HFF-Myc (cell line): ENCODE measurements around the gene MAPKBP1.

ENCODE experiments used
- DNase-seq: peaks from one replicate; pipeline ENCODE4 v3.0.0-alpha.2; 2011; ENCODE audit warnings: low read depth; ENCODE audit errors: extremely low read depth
- H3K4me3 ChIP-seq: replicated peaks from 2 replicates; pipeline ENCODE4 v1.5.1; 2011; ENCODE audit warnings: low read depth, mild to moderate bottlenecking, control low read depth, low read length
- TF ChIP-seq, protein P1 (sequence below): IDR thresholded peaks from 2 replicates; pipeline ENCODE4 v1.5.1; 2012; ENCODE audit warnings: mild to moderate bottlenecking, low read depth, low read length, control low read depth; ENCODE audit errors: missing control alignments

Gene MAPKBP1

DNA sequence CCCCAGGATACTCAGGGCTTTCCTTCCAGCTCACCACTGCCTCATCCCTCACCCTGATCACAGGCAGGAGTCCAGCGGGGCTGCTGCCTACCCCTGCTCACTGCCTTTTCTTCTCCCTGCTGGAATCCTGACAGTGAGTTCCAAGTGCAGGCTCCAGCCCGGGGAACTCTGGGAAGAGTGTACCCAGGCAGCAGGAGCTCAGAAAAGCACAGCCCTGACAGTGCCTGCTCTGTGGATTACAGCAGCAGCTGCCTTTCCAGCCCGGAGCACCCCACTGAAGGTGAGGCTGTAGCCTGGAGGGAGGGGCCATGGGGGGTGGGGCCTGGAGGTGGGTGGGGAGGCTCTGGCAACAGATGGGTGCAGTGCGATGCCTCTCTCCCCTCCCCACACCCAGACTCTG lies 47.5 kb downstream of the MAPKBP1 start:
- no peak overlapping the region for H3K4me3 ChIP-seq
- TF ChIP-seq, protein P1, sequence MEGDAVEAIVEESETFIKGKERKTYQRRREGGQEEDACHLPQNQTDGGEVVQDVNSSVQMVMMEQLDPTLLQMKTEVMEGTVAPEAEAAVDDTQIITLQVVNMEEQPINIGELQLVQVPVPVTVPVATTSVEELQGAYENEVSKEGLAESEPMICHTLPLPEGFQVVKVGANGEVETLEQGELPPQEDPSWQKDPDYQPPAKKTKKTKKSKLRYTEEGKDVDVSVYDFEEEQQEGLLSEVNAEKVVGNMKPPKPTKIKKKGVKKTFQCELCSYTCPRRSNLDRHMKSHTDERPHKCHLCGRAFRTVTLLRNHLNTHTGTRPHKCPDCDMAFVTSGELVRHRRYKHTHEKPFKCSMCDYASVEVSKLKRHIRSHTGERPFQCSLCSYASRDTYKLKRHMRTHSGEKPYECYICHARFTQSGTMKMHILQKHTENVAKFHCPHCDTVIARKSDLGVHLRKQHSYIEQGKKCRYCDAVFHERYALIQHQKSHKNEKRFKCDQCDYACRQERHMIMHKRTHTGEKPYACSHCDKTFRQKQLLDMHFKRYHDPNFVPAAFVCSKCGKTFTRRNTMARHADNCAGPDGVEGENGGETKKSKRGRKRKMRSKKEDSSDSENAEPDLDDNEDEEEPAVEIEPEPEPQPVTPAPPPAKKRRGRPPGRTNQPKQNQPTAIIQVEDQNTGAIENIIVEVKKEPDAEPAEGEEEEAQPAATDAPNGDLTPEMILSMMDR = no peak
- no peak for DNase-seq

DNA sequence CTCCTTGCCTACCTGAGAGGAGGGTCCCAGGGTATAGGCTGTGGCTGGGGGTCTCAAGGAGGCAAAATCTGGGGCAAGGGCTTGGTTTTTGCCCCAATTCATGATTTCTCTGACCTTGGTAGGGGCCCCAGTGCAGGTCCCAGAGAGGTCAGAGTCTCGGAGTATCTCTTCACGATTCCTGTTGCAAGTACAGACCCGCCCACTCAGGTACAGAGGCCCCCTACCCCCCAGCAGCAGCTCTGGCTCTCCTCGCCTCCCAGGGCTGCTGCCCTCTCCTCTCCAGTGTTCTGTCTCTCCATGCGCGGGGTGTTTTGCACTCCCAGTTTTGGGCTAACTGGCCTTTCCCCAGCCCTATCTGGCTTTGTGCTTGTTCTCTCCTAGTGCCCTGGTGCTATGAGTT lies 48.2 kb downstream of the MAPKBP1 start:
- no peak for DNase-seq
- TF ChIP-seq, protein P1 = no peak
- H3K4me3 ChIP-seq = no peak overlapping the region

DNA sequence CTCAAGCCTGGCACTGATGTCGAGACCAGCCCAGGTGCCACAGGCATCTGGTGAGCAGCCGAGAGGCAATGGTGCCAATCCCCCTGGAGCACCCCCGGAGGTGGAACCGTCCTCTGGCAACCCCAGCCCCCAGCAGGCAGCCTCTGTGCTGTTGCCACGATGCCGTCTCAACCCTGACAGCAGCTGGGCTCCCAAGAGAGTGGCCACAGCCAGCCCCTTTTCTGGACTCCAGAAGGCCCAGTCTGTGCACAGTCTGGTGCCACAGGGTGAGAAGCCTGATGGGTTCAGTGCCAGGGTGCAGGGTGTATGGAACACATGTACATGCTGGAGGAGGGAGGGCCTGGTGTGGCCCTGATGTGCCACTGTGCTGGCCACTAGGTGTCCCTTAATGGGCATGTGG lies 48.7 kb downstream of the MAPKBP1 start:
- TF ChIP-seq, protein P1 = no peak
- H3K4me3 ChIP-seq = no peak overlapping the region
- no peak for DNase-seq

DNA sequence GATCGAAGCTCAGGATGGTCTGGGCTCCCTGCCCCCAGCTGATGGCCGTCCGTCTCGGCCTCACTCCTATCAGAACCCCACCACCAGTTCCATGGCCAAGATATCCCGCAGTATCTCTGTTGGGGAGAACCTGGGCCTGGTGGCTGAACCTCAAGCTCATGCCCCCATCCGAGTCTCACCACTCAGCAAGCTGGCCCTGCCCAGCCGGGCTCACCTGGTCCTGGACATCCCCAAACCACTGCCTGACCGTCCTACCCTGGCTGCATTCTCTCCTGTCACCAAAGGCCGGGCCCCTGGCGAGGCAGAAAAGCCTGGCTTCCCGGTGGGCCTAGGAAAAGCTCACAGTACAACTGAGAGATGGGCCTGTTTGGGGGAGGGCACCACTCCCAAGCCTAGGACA lies 49.2 kb downstream of the MAPKBP1 start:
- TF ChIP-seq, protein P1 = no peak
- H3K4me3 ChIP-seq = no peak overlapping the region
- DNase-seq = no peak

DNA sequence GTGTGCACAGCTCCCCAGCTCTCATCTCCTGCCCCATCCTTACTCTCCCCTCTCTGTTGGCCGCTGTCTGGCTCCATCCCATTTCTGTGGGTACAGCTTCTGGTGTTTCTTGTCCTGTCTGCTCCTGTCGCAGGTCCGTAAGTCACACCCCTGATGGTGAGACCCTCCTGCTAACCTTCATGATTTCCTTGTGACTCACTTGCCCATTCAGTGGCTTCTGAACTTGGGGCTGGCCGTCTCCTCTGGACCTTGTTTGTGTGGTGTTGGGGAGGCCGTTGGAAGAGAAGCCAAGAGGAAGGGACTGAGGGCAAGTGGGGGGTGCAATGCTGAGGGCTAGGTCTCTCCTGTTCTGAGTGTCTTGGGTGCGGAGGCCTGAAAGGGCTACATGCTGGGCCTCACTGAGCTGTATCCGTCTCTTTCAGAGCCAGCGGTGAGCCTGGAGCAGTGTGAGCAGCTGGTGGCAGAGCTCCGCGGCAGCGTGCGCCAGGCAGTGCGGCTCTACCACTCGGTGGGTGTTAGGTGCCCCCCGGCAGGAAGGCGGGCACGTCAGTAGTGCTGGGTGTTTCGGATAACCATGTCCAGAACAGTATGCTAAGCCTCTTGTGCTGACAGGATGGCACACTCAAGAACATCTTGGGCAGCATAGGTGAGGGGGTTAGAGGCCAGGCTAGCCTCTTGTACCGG lies 49.9 kb downstream of the MAPKBP1 start:
- TF ChIP-seq, protein P1 = no peak
- no peak for DNase-seq
- H3K4me3 ChIP-seq = no peak overlapping the region

DNA sequence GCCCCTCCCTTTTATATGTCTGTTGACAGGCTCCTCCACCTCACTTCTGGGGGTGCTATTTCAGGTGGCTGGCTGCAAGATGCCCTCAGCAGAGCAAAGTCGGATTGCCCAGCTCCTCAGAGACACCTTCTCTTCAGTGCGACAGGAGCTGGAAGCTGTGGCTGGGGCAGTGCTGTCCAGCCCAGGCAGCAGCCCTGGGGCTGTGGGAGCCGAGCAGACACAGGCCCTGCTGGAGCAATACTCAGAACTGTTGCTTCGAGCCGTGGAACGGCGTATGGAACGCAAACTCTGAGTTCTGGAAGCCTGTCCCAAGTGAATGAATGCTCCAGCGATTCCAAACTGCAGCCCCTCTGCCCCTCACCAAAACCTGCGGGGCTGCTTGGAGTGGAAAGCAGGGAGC lies 50.9 kb downstream of the MAPKBP1 start:
- H3K4me3 ChIP-seq = no peak overlapping the region
- no peak for DNase-seq
- TF ChIP-seq, protein P1 = no peak
